Measurements from ENCODE around the gene CD58. TPM values are rescaled to one million over a fixed set of nuclear protein-coding genes. Genes with fewer than 3 reads are reported as not detected.

CD58 gene
- total RNA-seq, 1 donor from 2014 or later = 19.6 TPM

DNA sequence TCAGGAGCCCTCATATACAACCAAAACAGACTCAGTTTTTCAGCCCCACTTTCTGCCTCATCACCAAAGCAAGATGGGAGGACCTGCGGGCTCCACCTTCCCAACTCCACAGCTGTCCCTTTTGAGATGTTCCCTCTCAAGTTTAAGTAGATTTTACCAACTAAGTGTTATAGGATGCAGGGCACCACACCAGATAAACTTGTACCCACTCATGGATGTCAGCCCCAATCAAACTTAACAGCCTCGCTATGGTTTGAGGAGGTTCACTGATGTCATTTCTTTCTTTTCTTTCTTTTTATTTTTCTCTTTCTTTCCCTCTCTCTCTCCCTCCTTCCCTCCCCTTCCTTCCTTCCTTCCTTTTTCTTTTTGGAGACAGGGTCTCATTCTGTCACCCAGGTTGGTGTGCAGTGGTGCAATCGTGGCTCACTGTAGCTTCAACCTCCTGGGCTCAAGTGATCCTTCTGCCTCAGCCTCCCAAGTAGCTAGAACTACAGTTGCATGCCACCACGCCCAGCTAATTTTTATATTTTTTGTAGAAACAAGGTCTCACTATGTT, 13.4 kb downstream of the CD58 start:
- H3K4me1 Mint-ChIP-seq (ENCODE audit: low read depth) = peaks cover 20% of the 10 kb centered on the region
- peaks cover 2% of the 10 kb centered on the region for H3K36me3 Mint-ChIP-seq (ENCODE audit: low read depth)
- H3K27me3 Mint-ChIP-seq (ENCODE audit: low read depth) = no peaks in the 10 kb centered on the region
- no peak for DNase-seq (ENCODE audit: low spot score)
- H3K27ac Mint-ChIP-seq (ENCODE audit: unreplicated experiment) = no peak overlapping the region
- no peak overlapping the region for H3K4me3 Mint-ChIP-seq (ENCODE audit: unreplicated experiment)
- H3K9me3 Mint-ChIP-seq (ENCODE audit: low read depth) = peaks cover 2% of the 10 kb centered on the region
- TF ChIP-seq, protein P1, sequence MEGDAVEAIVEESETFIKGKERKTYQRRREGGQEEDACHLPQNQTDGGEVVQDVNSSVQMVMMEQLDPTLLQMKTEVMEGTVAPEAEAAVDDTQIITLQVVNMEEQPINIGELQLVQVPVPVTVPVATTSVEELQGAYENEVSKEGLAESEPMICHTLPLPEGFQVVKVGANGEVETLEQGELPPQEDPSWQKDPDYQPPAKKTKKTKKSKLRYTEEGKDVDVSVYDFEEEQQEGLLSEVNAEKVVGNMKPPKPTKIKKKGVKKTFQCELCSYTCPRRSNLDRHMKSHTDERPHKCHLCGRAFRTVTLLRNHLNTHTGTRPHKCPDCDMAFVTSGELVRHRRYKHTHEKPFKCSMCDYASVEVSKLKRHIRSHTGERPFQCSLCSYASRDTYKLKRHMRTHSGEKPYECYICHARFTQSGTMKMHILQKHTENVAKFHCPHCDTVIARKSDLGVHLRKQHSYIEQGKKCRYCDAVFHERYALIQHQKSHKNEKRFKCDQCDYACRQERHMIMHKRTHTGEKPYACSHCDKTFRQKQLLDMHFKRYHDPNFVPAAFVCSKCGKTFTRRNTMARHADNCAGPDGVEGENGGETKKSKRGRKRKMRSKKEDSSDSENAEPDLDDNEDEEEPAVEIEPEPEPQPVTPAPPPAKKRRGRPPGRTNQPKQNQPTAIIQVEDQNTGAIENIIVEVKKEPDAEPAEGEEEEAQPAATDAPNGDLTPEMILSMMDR (IDR thresholded peaks at IDR 0.05) = no peak

DNA sequence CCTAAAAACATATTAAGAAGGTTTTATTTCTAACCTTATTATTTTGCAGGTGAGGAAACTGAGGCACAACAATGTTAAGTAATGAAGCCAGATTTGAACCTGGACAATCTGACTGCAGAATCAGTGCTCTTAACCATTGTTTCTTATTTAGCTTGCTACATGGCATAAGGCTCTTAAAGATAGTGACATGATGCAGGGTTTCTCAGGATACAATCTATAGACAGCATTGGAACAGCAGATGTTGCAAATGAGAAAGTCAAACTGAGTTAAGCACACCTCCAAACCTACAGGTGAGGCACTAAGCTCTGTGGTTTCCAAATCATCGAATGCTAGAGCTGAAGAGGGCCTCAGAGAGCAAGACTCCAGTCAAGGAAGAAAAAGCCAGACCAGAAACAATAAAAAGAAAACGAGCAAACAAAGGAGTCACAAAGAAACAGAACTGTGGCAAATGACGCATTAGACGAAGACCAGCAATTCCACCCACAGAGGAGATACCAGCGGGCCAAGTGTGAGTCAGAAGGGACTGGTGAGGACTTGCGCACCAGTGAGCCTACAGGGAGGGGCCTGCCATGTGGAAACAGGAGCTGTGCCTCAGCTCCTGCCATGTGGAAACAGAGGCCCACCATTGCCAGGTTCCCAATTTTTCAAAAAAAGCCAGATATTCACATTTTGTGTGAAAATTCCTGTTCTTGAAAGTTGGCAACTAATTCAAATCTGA, 14.4 kb downstream of the CD58 start:
- DNase-seq (ENCODE audit: low spot score) = no peak
- no peak overlapping the region for H3K27ac Mint-ChIP-seq (ENCODE audit: unreplicated experiment)
- H3K36me3 Mint-ChIP-seq (ENCODE audit: low read depth) = no peaks in the 10 kb centered on the region

DNA sequence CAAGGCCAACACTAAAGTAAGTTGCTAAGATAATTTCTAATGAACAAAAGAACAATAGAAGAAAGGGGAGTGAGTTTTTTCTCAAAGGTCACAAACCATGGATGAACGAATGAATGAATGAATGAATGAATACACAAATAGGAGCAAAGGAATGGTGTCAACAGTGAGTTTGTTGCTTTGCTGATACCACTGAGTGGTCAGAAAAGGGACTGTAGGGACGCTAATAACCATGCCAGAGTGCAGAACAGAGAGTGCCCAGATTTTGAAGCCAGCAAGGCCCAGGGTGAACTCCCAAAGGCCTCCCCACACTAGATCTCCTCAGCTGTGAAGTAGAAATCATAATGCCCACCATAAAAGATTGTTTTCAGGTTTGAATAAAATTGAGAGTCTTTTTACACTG, 15.9 kb downstream of the CD58 start:
- no peak for DNase-seq (ENCODE audit: low spot score)
- Mint-ChIP-seq H3K36me3 (ENCODE audit: low read depth) (no peaks in the 10 kb centered on the region), H3K9me3 (ENCODE audit: low read depth) (no peaks in the 10 kb centered on the region), H3K27me3 (ENCODE audit: low read depth) (no peaks in the 10 kb centered on the region), H3K4me1 (ENCODE audit: low read depth) (peaks cover 20% of the 10 kb centered on the region), H3K27ac (ENCODE audit: unreplicated experiment) (no peak overlapping the region), H3K4me3 (ENCODE audit: unreplicated experiment) (no peak overlapping the region)
- TF ChIP-seq, protein P1 (IDR thresholded peaks at IDR 0.05) = no peak

More for the DNA sequence above, 14.4 kb downstream of the CD58 start:
- H3K4me1 Mint-ChIP-seq (ENCODE audit: low read depth) = peaks cover 20% of the 10 kb centered on the region
- H3K4me3 Mint-ChIP-seq (ENCODE audit: unreplicated experiment) = no peak overlapping the region
- TF ChIP-seq, protein P1 (IDR thresholded peaks at IDR 0.05) = no peak
- H3K9me3 Mint-ChIP-seq (ENCODE audit: low read depth) = no peaks in the 10 kb centered on the region
- H3K27me3 Mint-ChIP-seq (ENCODE audit: low read depth) = no peaks in the 10 kb centered on the region

DNA sequence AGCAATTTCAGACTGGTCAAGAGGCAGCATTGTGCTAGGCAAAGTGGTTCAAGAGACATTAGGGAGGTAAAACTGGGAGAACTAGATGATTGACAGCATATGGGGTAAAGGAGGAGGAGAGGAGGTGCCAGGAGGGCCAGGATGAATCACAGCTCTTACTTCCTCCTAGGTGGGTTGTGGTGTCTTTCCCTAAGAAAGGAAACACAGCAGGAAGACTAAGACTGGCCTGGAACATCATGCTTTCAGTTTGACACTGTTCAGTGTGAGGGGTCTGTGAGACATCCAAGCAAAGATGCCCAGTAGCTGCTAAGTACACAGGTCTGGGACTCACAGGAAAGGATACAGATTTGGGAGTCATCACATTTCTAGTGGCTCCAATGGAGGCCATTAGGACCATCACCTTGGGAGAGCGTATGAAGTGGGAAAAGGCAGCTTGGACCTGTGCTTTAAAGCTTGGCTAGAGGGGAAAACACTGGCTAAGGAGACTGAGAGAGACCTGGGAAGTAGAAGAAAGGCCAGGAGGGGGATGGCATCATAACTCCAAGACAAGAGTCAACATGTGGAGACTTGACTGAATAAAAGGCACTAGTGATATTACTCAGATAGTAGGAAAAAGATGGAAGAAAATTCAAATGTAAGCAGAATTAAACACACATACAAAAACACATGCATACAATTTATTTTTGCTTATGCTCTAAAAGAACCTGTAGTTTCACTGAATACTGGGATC, 17.3 kb downstream of the CD58 start:
- Mint-ChIP-seq H3K36me3 (ENCODE audit: low read depth) (no peaks in the 10 kb centered on the region), H3K9me3 (ENCODE audit: low read depth) (no peaks in the 10 kb centered on the region), H3K4me3 (ENCODE audit: unreplicated experiment) (no peak overlapping the region), H3K27ac (ENCODE audit: unreplicated experiment) (peak overlapping the region; percentile 1), H3K4me1 (ENCODE audit: low read depth) (peaks cover 20% of the 10 kb centered on the region), H3K27me3 (ENCODE audit: low read depth) (no peaks in the 10 kb centered on the region)
- DNase-seq (ENCODE audit: low spot score) = no peak
- TF ChIP-seq, protein P1 (IDR thresholded peaks at IDR 0.05) = no peak

DNA sequence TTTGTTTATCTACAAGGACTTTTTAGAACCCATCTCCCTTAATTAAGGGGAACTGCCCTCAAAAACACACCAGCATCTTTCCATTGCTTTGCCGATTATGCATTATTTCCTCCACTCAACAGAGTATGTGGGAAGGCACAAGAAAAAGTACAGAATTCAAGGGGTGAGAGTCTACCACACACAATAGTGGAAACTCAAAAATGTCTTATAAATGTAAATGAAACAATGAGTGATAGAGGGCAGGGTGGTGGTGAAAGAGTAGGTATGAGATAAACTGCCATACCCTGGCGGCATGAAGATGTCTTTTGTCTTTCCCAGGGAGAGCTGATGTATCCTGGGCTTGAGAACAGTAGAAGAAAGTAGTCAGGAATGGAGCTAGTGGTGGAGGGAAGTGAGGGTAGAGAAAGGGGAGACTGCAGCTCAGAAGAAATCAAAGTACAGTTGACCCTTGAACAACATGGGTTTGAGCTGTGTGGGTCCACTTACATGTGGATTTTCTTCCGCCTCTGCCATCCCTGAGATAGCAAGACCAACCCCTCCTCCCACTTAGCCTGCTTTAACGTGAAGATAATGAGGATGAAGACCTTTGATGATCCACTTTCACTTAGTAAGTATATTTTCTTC, 24.4 kb downstream of the CD58 start:
- Mint-ChIP-seq H3K4me3 (ENCODE audit: unreplicated experiment) (no peak overlapping the region), H3K9me3 (ENCODE audit: low read depth) (no peaks in the 10 kb centered on the region), H3K4me1 (ENCODE audit: low read depth) (peaks cover 7% of the 10 kb centered on the region), H3K36me3 (ENCODE audit: low read depth) (peaks cover 14% of the 10 kb centered on the region), H3K27ac (ENCODE audit: unreplicated experiment) (no peak overlapping the region), H3K27me3 (ENCODE audit: low read depth) (no peaks in the 10 kb centered on the region)
- TF ChIP-seq, protein P1 (IDR thresholded peaks at IDR 0.05) = no peak
- no peak for DNase-seq (ENCODE audit: low spot score)

Data from chondrocyte (in vitro differentiated cells).